Measurements from ENCODE around the gene FEN1. TPM values are rescaled to one million over a fixed set of nuclear protein-coding genes. Genes with fewer than 3 reads are reported as not detected.

The FEN1 gene
- total RNA-seq, 1 experiment from 2014 or later: 89.5 TPM

DNA sequence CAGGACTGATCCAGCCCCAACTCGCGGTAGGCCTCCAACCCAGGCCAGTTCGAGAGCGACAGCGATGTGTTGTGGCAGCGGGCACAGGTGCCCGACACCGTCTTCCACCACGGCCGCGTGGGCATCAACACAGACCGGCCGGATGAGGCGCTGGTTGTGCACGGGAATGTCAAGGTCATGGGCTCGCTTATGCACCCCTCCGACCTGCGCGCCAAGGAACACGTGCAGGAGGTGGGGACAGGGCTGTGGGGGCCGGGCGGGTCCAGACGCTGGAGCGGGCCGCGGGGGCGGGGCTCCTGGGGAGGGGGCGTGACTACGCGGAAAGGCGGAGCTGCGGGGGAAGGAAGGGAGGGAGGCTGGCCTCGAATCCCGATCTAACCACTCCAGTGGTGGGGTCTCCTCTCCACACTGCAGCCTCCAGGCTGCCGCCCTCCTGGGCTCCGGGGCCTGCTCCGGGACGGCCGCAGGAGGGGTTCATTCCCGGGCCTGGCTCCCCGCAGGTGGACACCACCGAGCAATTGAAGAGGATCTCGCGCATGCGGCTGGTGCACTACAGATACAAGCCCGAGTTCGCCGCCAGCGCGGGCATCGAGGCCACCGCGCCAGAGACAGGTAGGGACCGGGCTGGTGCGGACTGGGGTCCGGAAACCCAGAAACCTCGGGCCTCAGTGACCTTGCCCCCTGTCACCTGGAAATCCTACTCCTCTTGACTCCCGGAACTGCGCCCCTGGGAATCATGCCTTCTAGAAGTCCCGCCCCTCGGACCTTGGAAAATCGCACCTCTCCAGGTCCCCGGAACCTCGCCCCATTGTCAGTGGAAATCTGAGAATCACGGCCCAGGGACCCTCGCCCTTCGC lies 15.2 kb upstream of the FEN1 start:
- Histone ChIP-seq H4K20me1 (ENCODE audit: insufficient read depth) (no peaks in the 10 kb centered on the region), H3K79me2 (ENCODE audit: insufficient read depth, low read length) (no peaks in the 10 kb centered on the region), H3K27ac (ENCODE audit: low read depth, low read length) (no peak overlapping the region), H3K9ac (ENCODE audit: low read length) (no peak overlapping the region), H3K27me3 (ENCODE audit: insufficient read depth, low read length) (no peaks in the 10 kb centered on the region), H3K4me3 (replicated peaks in 1 of 2; ENCODE audit: low read depth in 1 of 2, low read length in 2 of 2) (no peak overlapping the region), H3K4me2 (ENCODE audit: low read length) (no peak overlapping the region), H3K4me1 (ENCODE audit: control insufficient read depth in 1 of 2, insufficient read depth in 2 of 2, low read length in 2 of 2) (peaks cover 3 to 4% of the 10 kb centered on the region in 2 experiments), H3K9me2 (ENCODE audit: insufficient read depth) (no peaks in the 10 kb centered on the region), H3K36me3 (ENCODE audit: control insufficient read depth in 1 of 2, insufficient read depth in 2 of 2, low read length in 2 of 2) (peaks cover 3 to 12% of the 10 kb centered on the region in 2 experiments; a peak in 2 of 4 replicates), H2AFZ (ENCODE audit: low read depth, low read length, poor library complexity, severe bottlenecking) (no peak overlapping the region), H3K9me3 (ENCODE audit: control insufficient read depth in 1 of 2, insufficient read depth in 1 of 2, low read depth in 1 of 2, low read length in 2 of 2) (no peaks in the 10 kb centered on the region)
- TF ChIP-seq, protein P1, sequence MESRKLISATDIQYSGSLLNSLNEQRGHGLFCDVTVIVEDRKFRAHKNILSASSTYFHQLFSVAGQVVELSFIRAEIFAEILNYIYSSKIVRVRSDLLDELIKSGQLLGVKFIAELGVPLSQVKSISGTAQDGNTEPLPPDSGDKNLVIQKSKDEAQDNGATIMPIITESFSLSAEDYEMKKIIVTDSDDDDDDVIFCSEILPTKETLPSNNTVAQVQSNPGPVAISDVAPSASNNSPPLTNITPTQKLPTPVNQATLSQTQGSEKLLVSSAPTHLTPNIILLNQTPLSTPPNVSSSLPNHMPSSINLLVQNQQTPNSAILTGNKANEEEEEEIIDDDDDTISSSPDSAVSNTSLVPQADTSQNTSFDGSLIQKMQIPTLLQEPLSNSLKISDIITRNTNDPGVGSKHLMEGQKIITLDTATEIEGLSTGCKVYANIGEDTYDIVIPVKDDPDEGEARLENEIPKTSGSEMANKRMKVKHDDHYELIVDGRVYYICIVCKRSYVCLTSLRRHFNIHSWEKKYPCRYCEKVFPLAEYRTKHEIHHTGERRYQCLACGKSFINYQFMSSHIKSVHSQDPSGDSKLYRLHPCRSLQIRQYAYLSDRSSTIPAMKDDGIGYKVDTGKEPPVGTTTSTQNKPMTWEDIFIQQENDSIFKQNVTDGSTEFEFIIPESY (IDR thresholded peaks at IDR 0.05; ENCODE audit: extremely low read depth, insufficient replicate concordance, low read length): no peak
- TF ChIP-seq CEBPB (IDR thresholded peaks at IDR 0.05; ENCODE audit: low read depth) (no peak), TCF7L2 (IDR thresholded peaks at IDR 0.05; ENCODE audit: borderline replicate concordance, extremely low read depth, insufficient read depth, insufficient read length) (no peak), ZFX (IDR thresholded peaks at IDR 0.05) (no peak)
- POLR2A ChIA-PET: no interaction called here
- intact Hi-C loops (cut with micrococcal nuclease): no loop called here
- BruUV-seq (replicated peaks): no TSS peak
- RAD21 ChIA-PET (ENCODE audit: low non-redundant PET in 1 of 2, low total read pairs in 2 of 2, uncharacterized antibody in 2 of 2, unreplicated experiment in 2 of 2): no interaction called here
- DNase-seq (ENCODE audit: low read depth, low spot score) (no peak), ATAC-seq (no peak)
- CTCF ChIA-PET: no interaction called here

DNA sequence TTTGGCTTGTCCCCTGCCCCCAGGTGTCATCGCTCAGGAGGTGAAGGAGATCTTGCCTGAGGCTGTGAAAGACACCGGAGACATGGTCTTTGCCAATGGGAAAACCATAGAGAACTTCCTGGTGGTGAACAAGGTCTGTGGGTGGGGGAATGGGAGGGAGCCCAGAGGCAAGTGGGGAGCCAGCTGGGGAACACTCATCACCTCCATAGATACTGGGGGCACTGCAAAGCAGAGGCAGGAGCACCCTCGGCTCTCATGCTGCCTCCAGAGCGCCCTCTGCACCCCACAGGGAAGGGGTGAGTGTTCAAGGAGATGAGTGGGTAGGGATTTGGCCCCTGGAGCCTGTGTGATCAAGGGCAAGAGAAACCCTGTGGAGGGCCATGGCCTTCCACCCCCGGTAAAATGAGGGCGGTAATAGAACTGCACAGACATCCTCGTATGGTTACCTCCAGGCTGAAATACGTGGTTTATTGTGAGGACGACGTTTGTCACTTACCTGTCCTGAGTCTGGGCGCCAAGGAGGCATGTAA lies 14.3 kb upstream of the FEN1 start:
- no peak overlapping the region for H2AFZ ChIP-seq (ENCODE audit: low read depth, low read length, poor library complexity, severe bottlenecking)
- no peaks in the 10 kb centered on the region for H3K27me3 ChIP-seq (ENCODE audit: insufficient read depth, low read length)
- intact Hi-C loops (cut with micrococcal nuclease): no loop called here
- H3K9ac ChIP-seq (ENCODE audit: low read length): no peak overlapping the region
- H3K9me3 ChIP-seq (ENCODE audit: control insufficient read depth in 1 of 2, insufficient read depth in 1 of 2, low read depth in 1 of 2, low read length in 2 of 2): no peaks in the 10 kb centered on the region
- H3K79me2 ChIP-seq (ENCODE audit: insufficient read depth, low read length): no peaks in the 10 kb centered on the region
- peaks cover 7 to 15% of the 10 kb centered on the region in 2 experiments; a peak in 2 of 4 replicates for H3K36me3 ChIP-seq (ENCODE audit: control insufficient read depth in 1 of 2, insufficient read depth in 2 of 2, low read length in 2 of 2)
- no peaks in the 10 kb centered on the region for H3K9me2 ChIP-seq (ENCODE audit: insufficient read depth)
- BruUV-seq (replicated peaks): no TSS peak
- CTCF ChIA-PET: no interaction called here
- ATAC-seq: no peak
- no peak for DNase-seq (ENCODE audit: low read depth, low spot score)
- RAD21 ChIA-PET (ENCODE audit: low non-redundant PET in 1 of 2, low total read pairs in 2 of 2, uncharacterized antibody in 2 of 2, unreplicated experiment in 2 of 2): no interaction called here
- no peaks in the 10 kb centered on the region for H3K4me1 ChIP-seq (ENCODE audit: control insufficient read depth in 1 of 2, insufficient read depth in 2 of 2, low read length in 2 of 2)
- POLR2A ChIA-PET: interaction anchor here (1.4 kb wide), 1 partner anchor 31 kb away, joined by 3 read pairs; no protein-coding TSS in a partner anchor
- no peak overlapping the region for H3K27ac ChIP-seq (ENCODE audit: low read depth, low read length)
- no peak overlapping the region for H3K4me3 ChIP-seq (replicated peaks in 1 of 2; ENCODE audit: low read depth in 1 of 2, low read length in 2 of 2)
- H4K20me1 ChIP-seq (ENCODE audit: insufficient read depth): no peaks in the 10 kb centered on the region
- no peak overlapping the region for H3K4me2 ChIP-seq (ENCODE audit: low read length)
- TF ChIP-seq CEBPB (IDR thresholded peaks at IDR 0.05; ENCODE audit: low read depth): no peak
- no peak for TF ChIP-seq POLR2AphosphoS5 (IDR thresholded peaks at IDR 0.05; ENCODE audit: low read depth, low read length)
- no peak for TF ChIP-seq SIN3A (IDR thresholded peaks at IDR 0.05; ENCODE audit: low read depth)
- TF ChIP-seq TCF7L2 (IDR thresholded peaks at IDR 0.05; ENCODE audit: borderline replicate concordance, extremely low read depth, insufficient read depth, insufficient read length): no peak
- no peak for TF ChIP-seq RAD21 (IDR thresholded peaks at IDR 0.05; ENCODE audit: low read depth)
- no peak for TF ChIP-seq EZH2phosphoT487 (IDR thresholded peaks at IDR 0.05; ENCODE audit: borderline replicate concordance)
- TF ChIP-seq, protein P2, sequence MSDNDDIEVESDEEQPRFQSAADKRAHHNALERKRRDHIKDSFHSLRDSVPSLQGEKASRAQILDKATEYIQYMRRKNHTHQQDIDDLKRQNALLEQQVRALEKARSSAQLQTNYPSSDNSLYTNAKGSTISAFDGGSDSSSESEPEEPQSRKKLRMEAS (IDR thresholded peaks at IDR 0.05): no peak
- no peak for TF ChIP-seq ZNF274 (IDR thresholded peaks at IDR 0.05; ENCODE audit: low read depth, low read length)
- TF ChIP-seq, protein P3, sequence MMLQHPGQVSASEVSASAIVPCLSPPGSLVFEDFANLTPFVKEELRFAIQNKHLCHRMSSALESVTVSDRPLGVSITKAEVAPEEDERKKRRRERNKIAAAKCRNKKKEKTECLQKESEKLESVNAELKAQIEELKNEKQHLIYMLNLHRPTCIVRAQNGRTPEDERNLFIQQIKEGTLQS (IDR thresholded peaks at IDR 0.05): no peak
- no peak for TF ChIP-seq FOSL1 (IDR thresholded peaks at IDR 0.05; ENCODE audit: low read depth)
- no peak for TF ChIP-seq ZFX (IDR thresholded peaks at IDR 0.05)
- TF ChIP-seq SRF (IDR thresholded peaks at IDR 0.05; ENCODE audit: low read depth): no peak
- TF ChIP-seq JUND (IDR thresholded peaks at IDR 0.05): no peak
- TF ChIP-seq CBX3 (IDR thresholded peaks at IDR 0.05; ENCODE audit: low read depth): no peak
- no peak for TF ChIP-seq EGR1 (IDR thresholded peaks at IDR 0.05; ENCODE audit: low read depth)

Data from HCT116 (cell line).